ENCODE data around the gene ADRB2. TPM values are rescaled to one million over a fixed set of nuclear protein-coding genes. Genes with fewer than 3 reads are reported as not detected.

ADRB2 gene
- total and polyA plus RNA-seq, 2 experiments from 2014 or later, result 7.3 to 10.9 TPM

DNA sequence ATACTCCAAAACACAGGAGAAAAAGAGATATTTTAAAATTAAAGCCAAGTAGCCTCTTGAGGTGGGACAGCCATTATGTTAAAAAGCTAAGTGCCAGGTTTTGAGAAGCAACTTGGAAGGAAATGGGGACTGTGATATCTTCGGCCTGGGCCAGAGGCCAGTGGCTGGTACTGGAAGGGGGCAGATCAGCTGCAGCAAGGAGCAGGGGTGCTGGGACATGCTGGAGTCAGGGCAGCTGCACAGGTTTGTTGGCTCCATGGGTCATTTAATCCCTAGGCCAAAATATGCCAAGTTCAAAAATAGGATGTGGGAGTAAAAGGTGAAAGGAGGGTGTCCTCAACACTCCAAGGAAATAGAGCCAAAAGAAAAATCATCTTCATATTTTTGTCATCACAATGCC lies 30.0 kb downstream of the ADRB2 start:
- TF ChIP-seq, protein P1, sequence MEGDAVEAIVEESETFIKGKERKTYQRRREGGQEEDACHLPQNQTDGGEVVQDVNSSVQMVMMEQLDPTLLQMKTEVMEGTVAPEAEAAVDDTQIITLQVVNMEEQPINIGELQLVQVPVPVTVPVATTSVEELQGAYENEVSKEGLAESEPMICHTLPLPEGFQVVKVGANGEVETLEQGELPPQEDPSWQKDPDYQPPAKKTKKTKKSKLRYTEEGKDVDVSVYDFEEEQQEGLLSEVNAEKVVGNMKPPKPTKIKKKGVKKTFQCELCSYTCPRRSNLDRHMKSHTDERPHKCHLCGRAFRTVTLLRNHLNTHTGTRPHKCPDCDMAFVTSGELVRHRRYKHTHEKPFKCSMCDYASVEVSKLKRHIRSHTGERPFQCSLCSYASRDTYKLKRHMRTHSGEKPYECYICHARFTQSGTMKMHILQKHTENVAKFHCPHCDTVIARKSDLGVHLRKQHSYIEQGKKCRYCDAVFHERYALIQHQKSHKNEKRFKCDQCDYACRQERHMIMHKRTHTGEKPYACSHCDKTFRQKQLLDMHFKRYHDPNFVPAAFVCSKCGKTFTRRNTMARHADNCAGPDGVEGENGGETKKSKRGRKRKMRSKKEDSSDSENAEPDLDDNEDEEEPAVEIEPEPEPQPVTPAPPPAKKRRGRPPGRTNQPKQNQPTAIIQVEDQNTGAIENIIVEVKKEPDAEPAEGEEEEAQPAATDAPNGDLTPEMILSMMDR (IDR thresholded peaks at IDR 0.05; ENCODE audit: low read depth, low read length), result no peak
- H3K4me1 ChIP-seq (ENCODE audit: low read depth), result no peaks in the 10 kb centered on the region
- DNase-seq (ENCODE audit: low read depth in 1 of 2, low spot score in 1 of 2), result no peak
- no peak overlapping the region for H3K27ac ChIP-seq
- H3K9me3 ChIP-seq (ENCODE audit: low read depth), result no peaks in the 10 kb centered on the region
- H3K36me3 ChIP-seq, result no peaks in the 10 kb centered on the region
- H3K4me3 ChIP-seq, result no peak overlapping the region
- no peaks in the 10 kb centered on the region for H3K27me3 ChIP-seq

DNA sequence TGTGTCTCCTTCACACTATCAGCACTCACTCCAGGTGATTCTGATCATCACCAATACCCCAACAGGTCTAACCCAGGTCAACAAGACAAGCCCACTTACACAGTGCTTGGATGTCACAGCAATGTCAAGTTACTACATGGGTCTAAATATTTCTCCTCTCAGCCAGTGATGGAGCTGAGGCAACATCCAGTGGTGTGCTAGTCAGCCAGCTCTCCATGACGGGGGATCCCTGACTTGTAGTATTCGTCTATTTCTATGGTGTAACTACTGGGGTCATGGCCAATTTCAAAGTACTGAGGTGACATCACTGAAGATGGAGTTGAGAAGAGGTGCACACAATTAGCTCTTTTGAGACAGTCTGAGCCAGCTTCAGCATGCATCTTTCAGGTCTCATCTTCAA lies 31.1 kb downstream of the ADRB2 start:
- TF ChIP-seq, protein P1 (IDR thresholded peaks at IDR 0.05; ENCODE audit: low read depth, low read length), result no peak
- H3K27me3 ChIP-seq, result no peaks in the 10 kb centered on the region
- no peak for DNase-seq (ENCODE audit: low read depth in 1 of 2, low spot score in 1 of 2)
- no peaks in the 10 kb centered on the region for H3K9me3 ChIP-seq (ENCODE audit: low read depth)
- H3K4me3 ChIP-seq, result no peak overlapping the region
- no peaks in the 10 kb centered on the region for H3K4me1 ChIP-seq (ENCODE audit: low read depth)
- no peaks in the 10 kb centered on the region for H3K36me3 ChIP-seq
- H3K27ac ChIP-seq, result no peak overlapping the region

DNA sequence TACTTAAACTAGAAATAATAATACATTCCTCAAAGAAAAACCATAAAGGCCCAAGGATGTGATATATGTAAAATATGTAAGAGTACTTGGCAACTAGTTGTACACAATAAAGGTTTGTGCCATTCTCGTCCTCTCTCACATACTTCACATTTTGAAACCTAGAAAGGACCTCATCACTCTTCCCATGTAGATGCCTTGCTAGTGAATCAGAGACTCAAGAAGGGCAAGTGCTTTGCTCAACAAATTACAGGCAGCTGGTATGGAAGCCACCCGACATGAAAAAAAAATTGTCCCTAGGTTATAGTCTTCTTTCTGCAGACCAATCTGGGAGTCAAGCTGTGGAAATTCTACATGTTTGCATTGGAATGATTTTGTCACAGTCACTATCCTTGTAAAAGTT lies 31.7 kb downstream of the ADRB2 start:
- no peak overlapping the region for H3K4me3 ChIP-seq
- no peaks in the 10 kb centered on the region for H3K9me3 ChIP-seq (ENCODE audit: low read depth)
- DNase-seq (ENCODE audit: low read depth in 1 of 2, low spot score in 1 of 2), result no peak
- no peaks in the 10 kb centered on the region for H3K27me3 ChIP-seq
- no peaks in the 10 kb centered on the region for H3K4me1 ChIP-seq (ENCODE audit: low read depth)
- TF ChIP-seq, protein P1 (IDR thresholded peaks at IDR 0.05; ENCODE audit: low read depth, low read length), result no peak
- H3K27ac ChIP-seq, result no peak overlapping the region
- H3K36me3 ChIP-seq, result no peaks in the 10 kb centered on the region

DNA sequence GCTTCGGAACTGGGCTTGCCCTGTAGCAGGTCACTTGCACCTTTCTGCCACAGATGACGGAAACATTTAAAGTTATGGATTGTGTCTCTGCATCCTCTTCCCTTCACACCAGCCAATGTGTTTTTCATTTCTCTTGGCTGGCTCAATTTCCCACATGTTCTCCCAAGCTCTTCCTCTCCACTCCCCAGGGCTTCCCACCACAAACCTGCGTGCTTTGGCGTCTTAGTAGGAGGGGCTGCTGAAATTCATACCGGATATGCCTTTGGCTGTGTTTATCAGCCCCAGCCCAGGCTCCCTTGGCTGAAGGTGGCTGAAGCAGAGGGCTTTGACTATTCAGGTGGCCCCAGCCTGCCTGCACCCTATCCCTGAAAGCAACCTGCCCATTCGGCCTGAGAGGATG lies 32.1 kb downstream of the ADRB2 start:
- H3K36me3 ChIP-seq, result no peaks in the 10 kb centered on the region
- no peaks in the 10 kb centered on the region for H3K27me3 ChIP-seq
- TF ChIP-seq, protein P1 (IDR thresholded peaks at IDR 0.05; ENCODE audit: low read depth, low read length), result no peak
- no peak overlapping the region for H3K4me3 ChIP-seq
- H3K9me3 ChIP-seq (ENCODE audit: low read depth), result no peaks in the 10 kb centered on the region
- no peak for DNase-seq (ENCODE audit: low read depth in 1 of 2, low spot score in 1 of 2)
- H3K4me1 ChIP-seq (ENCODE audit: low read depth), result no peaks in the 10 kb centered on the region
- no peak overlapping the region for H3K27ac ChIP-seq

DNA sequence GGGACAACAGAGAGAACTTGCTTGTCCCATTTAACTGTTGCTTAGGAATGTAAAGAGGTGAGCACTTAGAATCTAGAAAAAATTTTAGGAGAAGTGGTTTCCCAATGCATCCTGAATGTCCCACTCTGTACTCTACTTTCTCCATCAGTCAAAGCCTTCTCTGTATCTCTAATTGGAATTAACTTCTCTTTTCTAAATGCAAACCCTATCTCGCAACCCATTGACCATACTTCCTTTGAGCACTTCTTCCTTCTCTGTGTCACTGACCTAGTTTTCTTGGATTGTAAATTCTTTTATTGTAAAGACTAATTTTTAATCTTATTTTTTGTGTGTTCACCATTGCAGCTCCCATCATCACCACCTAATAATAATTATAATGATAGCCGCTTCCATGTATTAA lies 33.3 kb downstream of the ADRB2 start:
- Histone ChIP-seq H3K4me3 (no peak overlapping the region), H3K27me3 (no peaks in the 10 kb centered on the region), H3K9me3 (ENCODE audit: low read depth) (no peaks in the 10 kb centered on the region), H3K27ac (no peak overlapping the region), H3K4me1 (ENCODE audit: low read depth) (peaks cover 11% of the 10 kb centered on the region), H3K36me3 (no peaks in the 10 kb centered on the region)
- no peak for DNase-seq (ENCODE audit: low read depth in 1 of 2, low spot score in 1 of 2)
- TF ChIP-seq, protein P1 (IDR thresholded peaks at IDR 0.05; ENCODE audit: low read depth, low read length), result no peak

DNA sequence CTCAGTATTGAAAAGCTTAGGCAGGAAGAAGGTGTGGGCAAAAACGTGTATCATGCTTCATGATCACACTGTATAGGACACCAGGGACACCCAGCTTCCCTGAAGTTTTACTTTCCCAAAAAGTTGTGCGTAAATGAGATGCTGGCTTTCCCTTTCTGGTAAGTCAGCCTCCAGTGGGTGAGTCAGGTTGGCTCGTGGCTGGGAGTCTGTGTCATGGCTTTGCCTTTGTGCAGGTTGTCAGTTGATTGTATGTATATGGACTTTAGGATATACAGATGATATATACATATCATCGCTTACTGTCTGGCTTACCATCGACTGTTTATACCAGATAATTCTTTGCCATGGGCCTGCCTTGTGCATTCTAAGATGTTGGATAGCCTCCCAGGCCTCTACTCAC lies 34.2 kb downstream of the ADRB2 start:
- Histone ChIP-seq H3K27ac (no peak overlapping the region), H3K4me3 (no peak overlapping the region), H3K9me3 (ENCODE audit: low read depth) (no peaks in the 10 kb centered on the region), H3K36me3 (no peaks in the 10 kb centered on the region), H3K27me3 (no peaks in the 10 kb centered on the region), H3K4me1 (ENCODE audit: low read depth) (peaks cover 12% of the 10 kb centered on the region)
- DNase-seq (ENCODE audit: low read depth in 1 of 2, low spot score in 1 of 2), result no peak
- TF ChIP-seq, protein P1 (IDR thresholded peaks at IDR 0.05; ENCODE audit: low read depth, low read length), result no peak

Measured in cardiac muscle cell (in vitro differentiated cells and primary cell).